ENCODE measurements around the gene SMG6. TPM values are rescaled to one million over a fixed set of nuclear protein-coding genes. Genes with fewer than 3 reads are reported as not detected.
A peak's percentile ranks its signal among the peaks of the same experiment; 100 is the strongest.

SMG6 gene
- total RNA-seq, 1 donor from 2014 or later: 19.3 TPM

DNA sequence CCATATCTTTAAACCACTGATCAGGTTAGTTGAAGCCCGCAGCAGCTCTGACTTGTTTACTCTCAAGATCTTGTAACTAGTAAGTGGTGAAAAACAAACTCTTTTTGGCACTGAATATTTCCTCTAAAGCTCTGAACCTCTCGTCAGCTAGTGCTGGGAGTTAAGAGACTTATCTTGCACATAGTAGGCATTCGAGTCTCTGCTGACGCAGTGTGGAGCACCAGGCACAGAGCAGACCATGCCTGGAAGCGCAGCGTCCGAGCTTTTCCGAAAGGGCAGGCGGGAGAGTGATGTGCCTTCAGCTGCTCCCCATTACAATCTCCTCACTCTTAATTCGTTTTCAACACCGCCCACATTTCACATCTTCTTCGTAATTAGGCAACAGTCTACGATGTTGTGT is 63.0 kb downstream of the SMG6 start:
- ATAC-seq (ENCODE audit: poor library complexity): no peak
- no peak for DNase-seq
- intact Hi-C loops (cut with DNase I): loop anchor here (10.0 kb wide), 1 partner anchor 146 kb away; no protein-coding TSS in a partner anchor

- intact Hi-C loops (cut with DNase I): loop anchor here (10.0 kb wide), 2 partner anchors 65 to 145 kb away; no protein-coding TSS in a partner anchor
- ATAC-seq (ENCODE audit: poor library complexity) (peak; percentile 28), DNase-seq (peak; percentile 60)
Observed at GRCh38 chr17:2239882-2240430, 63.6 kb downstream of the SMG6 start.

DNA sequence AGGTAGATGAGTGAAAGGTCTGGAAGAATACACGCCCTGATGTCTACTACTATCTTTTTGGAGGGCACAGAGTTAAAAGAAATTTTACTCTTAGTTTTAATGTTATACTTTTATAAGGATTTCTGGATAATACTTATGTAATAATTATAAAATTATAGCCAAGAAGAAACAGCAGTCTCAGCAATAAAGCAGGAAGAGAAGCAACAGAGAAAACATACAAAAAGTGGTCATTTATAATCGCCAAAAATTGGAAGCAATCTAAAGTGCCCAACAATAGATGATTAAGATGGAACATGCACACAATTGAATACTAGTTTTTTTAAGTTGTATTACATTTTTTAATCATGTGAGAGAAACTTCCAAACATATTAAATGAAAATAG is 64.4 kb downstream of the SMG6 start:
- ATAC-seq (ENCODE audit: poor library complexity) (no peak), DNase-seq (no peak)
- intact Hi-C loops (cut with DNase I): loop anchor here (10.0 kb wide), 1 partner anchor 64 kb away; no protein-coding TSS in a partner anchor

GRCh38 chr17:2238432-2239169 is 65.0 kb downstream of the SMG6 start:
- intact Hi-C loops (cut with DNase I): loop anchor here (10.0 kb wide), 1 partner anchor 64 kb away; no protein-coding TSS in a partner anchor
- ATAC-seq (ENCODE audit: poor library complexity) (peak; percentile 82), DNase-seq (peak; percentile 70)

- no peak for DNase-seq
- intact Hi-C loops (cut with DNase I): loop anchor here (10.0 kb wide), 1 partner anchor 63 kb away; no protein-coding TSS in a partner anchor
- no peak for ATAC-seq (ENCODE audit: poor library complexity)
Observed at GRCh38 chr17:2237950-2238349, 65.6 kb downstream of the SMG6 start.

DNA sequence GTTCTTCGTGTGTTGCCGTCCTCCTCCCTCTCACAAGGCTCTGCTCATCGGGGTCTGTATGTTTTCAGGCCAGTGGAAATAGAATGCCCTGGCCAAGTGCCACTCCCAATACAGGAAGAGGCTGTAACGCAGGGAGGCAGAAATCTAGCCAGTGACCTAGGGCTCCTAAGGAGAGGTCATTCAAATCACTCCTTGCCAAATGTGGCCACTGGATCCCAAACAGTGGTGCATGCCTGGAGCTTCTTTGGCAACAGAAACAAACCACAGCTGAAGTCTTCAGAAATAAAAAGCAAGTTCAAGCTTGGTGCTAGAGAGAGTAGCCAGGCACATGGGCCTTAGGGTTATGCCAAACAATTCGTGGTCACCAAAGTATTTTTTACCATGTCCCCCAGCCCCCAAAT is 66.1 kb downstream of the SMG6 start:
- DNase-seq (peak; percentile 68), ATAC-seq (ENCODE audit: poor library complexity) (peak; percentile 64)
- intact Hi-C loops (cut with DNase I): loop anchor here (10.0 kb wide), 1 partner anchor 63 kb away; no protein-coding TSS in a partner anchor

DNA sequence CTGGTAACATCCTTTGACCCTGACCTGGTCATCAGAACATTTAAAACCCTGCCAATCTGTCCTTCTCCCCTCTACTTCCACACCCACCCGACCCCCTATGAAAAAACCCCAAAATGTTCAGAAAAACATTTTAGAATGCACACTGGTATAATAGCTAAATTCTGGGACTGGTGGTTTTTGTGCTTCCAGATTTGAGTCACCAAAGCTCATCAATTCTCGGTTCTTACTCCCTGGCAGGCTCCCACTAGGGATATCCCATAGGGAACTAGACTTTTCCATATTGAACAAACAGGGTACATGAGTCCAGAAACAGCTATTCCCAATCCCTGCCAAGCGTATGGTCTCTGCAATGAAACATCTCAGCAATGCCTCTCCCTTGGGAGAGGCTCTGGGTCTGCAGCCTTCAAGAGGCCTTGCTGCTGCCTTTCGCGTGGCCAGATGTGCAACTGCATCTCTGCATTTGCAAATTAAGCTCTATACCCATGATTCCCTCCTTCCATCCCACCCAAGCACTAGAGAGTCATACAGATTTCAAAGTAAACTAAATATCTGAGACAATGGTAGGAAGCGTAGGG is 67.7 kb downstream of the SMG6 start:
- DNase-seq (peak; percentile 64), ATAC-seq (ENCODE audit: poor library complexity) (peak; percentile 31)
- intact Hi-C loops (cut with DNase I): loop anchor here (10.0 kb wide), 1 partner anchor 61 kb away; no protein-coding TSS in a partner anchor

GRCh38 chr17:2235265-2235664 is 68.3 kb downstream of the SMG6 start:
- DNase-seq (no peak), ATAC-seq (ENCODE audit: poor library complexity) (no peak)
- intact Hi-C loops (cut with DNase I): loop anchor here (10.0 kb wide), 1 partner anchor 60 kb away; no protein-coding TSS in a partner anchor

GRCh38 chr17:2233441-2233947 is 70.1 kb downstream of the SMG6 start:
- intact Hi-C loops (cut with DNase I): loop anchor here (10.0 kb wide), 1 partner anchor 59 kb away; no protein-coding TSS in a partner anchor
- DNase-seq: peak; percentile 50
- ATAC-seq (ENCODE audit: poor library complexity): no peak

DNA sequence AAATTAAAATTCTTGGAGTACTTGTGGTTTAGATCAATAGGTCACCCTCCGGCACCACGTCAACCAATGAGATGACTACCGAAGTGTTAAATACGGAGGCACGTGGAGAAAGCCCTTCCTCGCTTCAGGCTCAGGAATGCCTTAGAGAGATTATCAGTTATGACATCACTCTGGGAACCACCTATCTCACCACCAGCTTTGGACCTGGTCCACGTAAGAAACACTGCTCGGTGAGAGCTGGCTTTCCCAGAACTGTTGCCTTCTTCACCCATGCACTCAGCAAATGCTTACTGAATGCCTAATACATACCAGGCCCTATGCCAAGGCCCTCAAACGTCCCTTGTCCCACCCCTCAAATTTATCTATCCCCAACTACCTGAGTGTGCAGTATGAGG is 71.3 kb downstream of the SMG6 start:
- intact Hi-C loops (cut with DNase I): loop anchor here (10.0 kb wide), 1 partner anchor 57 kb away; no protein-coding TSS in a partner anchor
- no peak for DNase-seq
- ATAC-seq (ENCODE audit: poor library complexity): no peak

- DNase-seq (no peak), ATAC-seq (ENCODE audit: poor library complexity) (no peak)
- intact Hi-C loops (cut with DNase I): loop anchor here (10.0 kb wide), 1 partner anchor 56 kb away; no protein-coding TSS in a partner anchor
Observed at GRCh38 chr17:2230877-2231276, 72.7 kb downstream of the SMG6 start.

DNA sequence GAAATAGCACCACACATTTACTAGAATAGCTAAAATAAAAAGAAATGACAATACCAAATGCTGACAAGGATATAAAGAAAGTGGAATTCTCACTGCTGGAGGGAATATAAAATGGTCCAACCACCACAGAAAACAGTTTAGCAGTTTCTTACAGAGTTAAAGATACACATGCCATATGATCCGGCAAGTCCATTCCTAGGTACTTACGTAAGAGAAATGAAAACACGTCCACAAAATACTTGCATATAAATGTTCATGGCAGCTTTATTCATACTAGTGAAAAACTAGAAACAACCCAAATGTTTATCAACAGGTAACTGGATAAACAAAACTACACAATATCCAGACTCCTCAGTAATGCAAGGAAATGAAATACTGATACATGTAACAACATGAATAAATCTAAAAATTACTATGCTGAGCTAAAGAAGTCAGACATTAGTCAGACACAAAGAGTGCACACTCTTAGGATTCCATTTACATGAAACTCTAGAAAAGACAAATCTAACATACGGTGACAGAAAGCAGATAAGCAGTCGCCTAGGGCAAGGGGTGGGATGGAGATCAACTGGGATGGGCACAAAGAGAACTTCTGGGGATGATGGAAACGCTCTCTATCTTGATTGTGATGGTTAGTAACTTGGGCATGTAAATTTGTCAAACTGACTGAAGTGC is 76.4 kb downstream of the SMG6 start:
- intact Hi-C loops (cut with DNase I): no loop called here
- no peak for ATAC-seq (ENCODE audit: poor library complexity)
- no peak for DNase-seq

DNA sequence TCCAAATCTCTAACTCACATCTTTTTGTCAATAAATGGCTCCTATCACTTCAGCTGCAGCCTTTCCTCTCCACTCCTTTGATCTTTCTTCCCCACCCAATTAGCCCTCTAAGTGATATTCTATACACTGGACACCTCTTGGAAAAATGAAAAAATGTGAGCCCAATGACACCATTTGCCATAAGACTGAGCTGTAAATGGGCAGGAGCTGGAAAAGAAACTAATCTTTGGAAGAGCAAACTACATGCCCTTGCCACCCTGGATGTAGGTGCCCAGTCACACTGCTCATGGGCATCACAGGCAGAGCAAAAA is 80.0 kb downstream of the SMG6 start:
- no peak for DNase-seq
- intact Hi-C loops (cut with DNase I): no loop called here
- ATAC-seq (ENCODE audit: poor library complexity): no peak

DNA sequence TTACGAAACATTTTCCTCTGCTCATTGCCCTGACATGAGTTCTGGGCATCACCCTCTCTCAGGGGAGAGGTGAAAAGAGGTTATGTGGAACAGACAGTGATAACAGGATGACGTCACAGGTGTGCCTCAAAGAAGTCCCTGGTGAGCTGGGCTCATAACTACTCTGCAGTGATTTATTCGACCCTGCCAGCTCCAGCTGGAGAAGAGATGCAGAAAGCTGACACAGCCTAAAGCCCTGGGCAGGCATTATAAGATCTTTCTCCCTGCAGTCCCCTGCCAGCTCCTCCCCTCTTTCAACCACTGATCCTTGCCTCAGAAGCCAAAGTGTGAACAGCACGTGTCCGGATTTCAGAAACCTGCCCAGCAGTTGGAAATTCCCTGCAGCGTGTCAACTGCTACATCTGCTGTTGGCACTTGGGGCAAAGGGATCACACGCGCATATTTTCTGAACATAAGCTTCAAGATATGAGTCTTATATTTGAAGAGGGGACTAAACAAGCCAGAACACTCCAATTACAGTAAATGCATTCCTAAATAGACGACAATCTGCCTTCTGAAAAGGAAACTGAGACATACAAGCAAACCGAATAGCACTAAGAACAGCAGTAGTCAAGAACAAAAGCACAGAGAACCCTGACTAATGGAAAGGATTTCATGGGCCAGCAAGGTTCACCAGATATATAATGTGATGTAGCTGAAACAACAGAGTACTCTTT is 80.5 kb downstream of the SMG6 start:
- intact Hi-C loops (cut with DNase I): no loop called here
- peak; percentile 78 for DNase-seq

GRCh38 chr17:2222301-2222700 is 81.3 kb downstream of the SMG6 start:
- ATAC-seq (ENCODE audit: poor library complexity) (peak; percentile 8), DNase-seq (no peak)
- intact Hi-C loops (cut with DNase I): no loop called here

More for the DNA sequence above, 80.5 kb downstream of the SMG6 start:
- peak; percentile 97 for ATAC-seq (ENCODE audit: poor library complexity)

GRCh38 chr17:2218426-2218825 is 85.2 kb downstream of the SMG6 start:
- no peak for ATAC-seq (ENCODE audit: poor library complexity)
- intact Hi-C loops (cut with DNase I): no loop called here

DNA sequence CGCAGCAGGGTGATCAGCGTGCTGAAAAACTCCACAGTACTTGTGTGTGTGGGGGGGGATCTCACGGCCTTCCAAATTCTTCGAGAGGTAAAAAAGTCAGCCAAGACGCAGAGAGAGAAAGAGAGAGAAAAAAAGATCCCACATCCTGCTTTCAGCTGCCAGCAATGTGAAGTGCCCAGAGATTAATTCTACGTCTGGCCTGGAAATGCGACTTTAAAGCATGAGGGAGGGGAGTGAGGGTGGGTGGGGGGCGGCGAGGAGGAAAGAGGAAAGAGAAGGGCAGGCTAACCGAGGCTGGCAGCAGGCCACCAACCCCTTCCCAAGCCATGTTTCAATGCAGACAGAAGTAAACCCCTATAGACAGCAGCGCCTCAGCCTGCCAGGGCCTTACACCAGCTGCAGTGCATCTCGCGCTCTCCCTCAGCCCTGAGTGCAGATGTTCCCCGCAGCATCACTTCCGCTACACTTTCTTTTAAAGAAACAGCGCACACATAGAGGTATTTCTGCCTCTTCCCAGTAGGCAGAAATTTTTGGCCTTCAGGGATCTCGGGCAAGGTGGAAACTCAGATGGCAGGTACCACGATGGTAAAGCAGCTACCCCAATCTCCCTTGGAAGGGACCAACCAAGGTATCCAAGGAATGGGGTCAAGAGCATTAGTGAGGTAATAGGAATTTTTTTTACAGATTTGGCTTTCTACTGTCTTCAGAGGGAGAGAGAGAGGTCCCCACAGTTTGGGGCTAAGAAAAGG is 87.8 kb downstream of the SMG6 start:
- ATAC-seq (ENCODE audit: poor library complexity): peak; percentile 76
- intact Hi-C loops (cut with DNase I): no loop called here

More at GRCh38 chr17:2218426-2218825, 85.2 kb downstream of the SMG6 start:
- DNase-seq: no peak

More for the DNA sequence above, 87.8 kb downstream of the SMG6 start:
- DNase-seq: peak; percentile 86
